HUES64 (cell line): ENCODE data around the gene MICAL2.

Experiments used
- H3K27ac ChIP-seq: 2 replicates; pipeline ENCODE4 v1.7.0; 2013; ENCODE audit warnings: low read depth, low read length, inconsistent platforms
- H3K27me3 ChIP-seq: 2 replicates; pipeline ENCODE4 v1.6.1; 2013; ENCODE audit warnings: mild to moderate bottlenecking, low read length; ENCODE audit not compliant: insufficient read depth
- H3K36me3 ChIP-seq: 2 replicates; pipeline ENCODE4 v1.6.1; 2013; ENCODE audit warnings: mild to moderate bottlenecking, low read length; ENCODE audit not compliant: insufficient read depth
- H3K4me1 ChIP-seq: 2 replicates; pipeline ENCODE4 v1.6.1; 2013; ENCODE audit warnings: mild to moderate bottlenecking, low read length, moderate library complexity; ENCODE audit not compliant: insufficient read depth
- H3K4me3 ChIP-seq: 2 replicates; pipeline ENCODE4 v1.5.1; 2013; ENCODE audit warnings: mild to moderate bottlenecking, low read length, moderate library complexity
- H3K9ac ChIP-seq: 2 replicates; pipeline ENCODE4 v1.6.1; 2013; ENCODE audit warnings: mild to moderate bottlenecking, low read depth, low read length
- H3K9me3 ChIP-seq: 2 replicates; pipeline ENCODE4 v1.6.1; 2013; ENCODE audit warnings: low read depth, low read length; ENCODE audit not compliant: insufficient read depth
- WGBS: fragments of 150-250, 120-280 bp; methylation state at CpG from one replicate; pipeline ENCODE4 v1.1.7; 2013; ENCODE audit warnings: missing lambda C conversion rate; 5-methylcytosine and 5-hydroxymethylcytosine counted together

Gene MICAL2

GRCh38 chr11:12200279-12200990, 90.0 kb downstream of the MICAL2 start:
- Histone ChIP-seq H3K9me3 (0 out of 2 replicates have a peak, but pooled peaks cover 2% of the 10 kb centered on the region), H3K27ac (no peak overlapping the region; the same call in 1 of the 2 replicates), H3K4me3 (no peak overlapping the region), H3K4me1 (no peaks in the 10 kb centered on the region), H3K36me3 (no peaks in the 10 kb centered on the region), H3K9ac (no peak overlapping the region), H3K27me3 (no peaks in the 10 kb centered on the region)
- 93% methylated on average over 14 of the region's 14 CpGs for WGBS

DNA sequence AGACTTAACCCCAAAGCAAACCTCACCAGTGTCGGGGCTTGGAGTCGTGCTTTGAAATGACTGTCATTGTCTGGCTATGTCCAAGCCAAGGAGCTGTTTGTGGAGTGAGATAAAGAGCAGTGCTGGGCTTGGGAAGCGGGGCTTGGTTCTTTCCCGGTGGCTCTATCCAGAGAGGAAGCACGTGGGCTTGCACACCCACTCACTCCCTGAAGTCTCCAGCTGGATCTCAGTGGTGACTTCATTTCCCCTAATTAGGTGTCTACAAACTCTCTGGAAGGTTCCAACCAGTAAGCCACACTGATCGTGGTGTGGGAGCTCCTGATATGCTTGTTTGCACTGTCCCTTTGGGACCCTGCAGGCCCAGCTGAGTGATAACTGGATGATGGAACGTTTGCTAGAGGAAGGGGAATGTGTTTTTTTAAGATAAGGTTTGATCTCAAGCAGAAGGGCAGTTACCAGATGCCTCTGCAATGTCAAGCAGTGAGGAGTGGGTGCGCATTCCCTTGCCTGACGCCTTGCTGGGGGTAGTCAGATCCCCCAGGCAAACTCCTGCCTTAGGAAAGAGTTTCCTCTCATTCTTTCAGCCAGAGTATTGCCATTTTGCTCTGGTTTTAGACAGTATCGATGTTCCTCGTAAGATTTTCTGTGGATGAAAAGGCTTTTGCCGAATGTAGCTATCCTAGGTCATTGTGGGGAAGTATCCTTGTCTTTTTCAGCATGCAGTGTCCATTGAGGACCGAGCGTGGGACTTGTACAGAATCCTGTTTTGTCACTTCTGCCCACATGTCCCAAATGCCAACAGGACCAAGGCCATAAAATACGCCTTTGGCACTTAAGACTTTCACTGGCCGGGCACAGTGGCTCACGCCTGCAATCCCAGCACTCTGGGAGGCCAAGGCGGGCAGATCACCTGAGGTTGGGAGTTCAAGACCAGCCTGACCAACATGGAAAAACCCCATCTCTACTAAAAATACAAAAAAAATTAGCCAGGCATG, 90.9 kb downstream of the MICAL2 start:
- H3K9ac ChIP-seq = no peak overlapping the region
- no peaks in the 10 kb centered on the region for H3K27me3 ChIP-seq
- 80% methylated on average over 18 of the region's 18 CpGs for WGBS
- H3K27ac ChIP-seq = no peak overlapping the region
- no peaks in the 10 kb centered on the region for H3K4me1 ChIP-seq
- no peaks in the 10 kb centered on the region for H3K36me3 ChIP-seq
- 0 out of 2 replicates have a peak, but pooled peaks cover 2% of the 10 kb centered on the region for H3K9me3 ChIP-seq
- no peak overlapping the region for H3K4me3 ChIP-seq

GRCh38 chr11:12202661-12203310, 92.4 kb downstream of the MICAL2 start:
- Histone ChIP-seq H3K27me3 (no peaks in the 10 kb centered on the region), H3K4me1 (no peaks in the 10 kb centered on the region), H3K4me3 (no peak overlapping the region), H3K36me3 (no peaks in the 10 kb centered on the region), H3K9ac (no peak overlapping the region), H3K9me3 (0 out of 2 replicates have a peak, but pooled peaks cover 2% of the 10 kb centered on the region), H3K27ac (no peak overlapping the region)
- 96% methylated on average over 7 of the region's 7 CpGs for WGBS

DNA sequence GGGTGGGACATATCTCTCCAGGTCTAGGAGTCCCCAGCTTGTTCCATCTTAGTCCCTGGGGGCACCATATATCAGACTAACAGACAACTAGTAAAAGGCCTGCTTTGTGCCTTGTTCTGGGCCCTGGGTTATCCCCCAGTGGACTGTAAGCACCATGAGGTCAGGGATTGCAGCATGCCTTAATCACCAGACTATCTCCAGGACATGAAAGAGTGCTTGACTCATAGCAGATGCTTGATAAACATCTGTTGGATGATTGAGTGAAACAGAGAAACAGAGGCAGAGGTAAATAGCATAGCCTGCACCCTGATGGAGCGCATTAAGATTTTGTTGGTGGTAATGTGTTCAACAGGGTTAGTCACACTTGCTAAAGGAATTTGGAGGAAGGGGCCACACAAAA, 94.1 kb downstream of the MICAL2 start:
- no peaks in the 10 kb centered on the region for H3K36me3 ChIP-seq
- WGBS = 100% methylated on average over 1 of the region's 1 CpG
- H3K9ac ChIP-seq = no peak overlapping the region
- H3K4me1 ChIP-seq = no peaks in the 10 kb centered on the region
- no peak overlapping the region for H3K27ac ChIP-seq
- H3K9me3 ChIP-seq = 0 out of 2 replicates have a peak, but pooled peaks cover 2% of the 10 kb centered on the region
- H3K4me3 ChIP-seq = no peak overlapping the region
- no peaks in the 10 kb centered on the region for H3K27me3 ChIP-seq

GRCh38 chr11:12205330-12205729, 94.9 kb downstream of the MICAL2 start:
- no peak overlapping the region for H3K4me3 ChIP-seq
- H3K27ac ChIP-seq = no peak overlapping the region
- 0 out of 2 replicates have a peak, but pooled peaks cover 2% of the 10 kb centered on the region for H3K9me3 ChIP-seq
- H3K9ac ChIP-seq = no peak overlapping the region
- H3K4me1 ChIP-seq = no peaks in the 10 kb centered on the region
- no peaks in the 10 kb centered on the region for H3K36me3 ChIP-seq
- H3K27me3 ChIP-seq = no peaks in the 10 kb centered on the region

DNA sequence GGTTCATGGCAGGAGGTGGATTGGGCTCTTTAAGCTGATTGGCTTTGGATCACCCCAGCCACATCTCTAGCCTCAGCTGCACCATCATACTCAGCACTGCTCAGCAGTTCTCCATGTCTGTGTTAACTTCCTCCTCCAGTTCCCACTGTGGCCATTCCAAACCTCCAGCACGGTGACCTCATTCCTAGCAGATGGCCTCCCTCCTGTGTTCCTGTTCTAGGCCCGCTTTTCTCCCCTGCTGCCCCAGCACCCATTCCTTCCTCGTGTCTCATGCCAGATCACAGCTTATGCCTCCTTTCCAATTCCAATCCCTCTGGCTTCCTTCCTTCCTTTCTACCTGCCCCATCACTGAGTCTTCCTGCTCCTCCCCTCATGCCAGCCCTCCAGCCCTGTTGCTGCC, 96.1 kb downstream of the MICAL2 start:
- H3K27ac ChIP-seq = no peak overlapping the region
- no peak overlapping the region for H3K9ac ChIP-seq
- no peak overlapping the region for H3K4me3 ChIP-seq
- H3K4me1 ChIP-seq = no peaks in the 10 kb centered on the region
- WGBS = 93% methylated on average over 3 of the region's 3 CpGs
- no peaks in the 10 kb centered on the region for H3K36me3 ChIP-seq
- H3K9me3 ChIP-seq = 0 out of 2 replicates have a peak, but pooled peaks cover 2% of the 10 kb centered on the region
- no peaks in the 10 kb centered on the region for H3K27me3 ChIP-seq

- Histone ChIP-seq H3K36me3 (no peaks in the 10 kb centered on the region), H3K27me3 (no peaks in the 10 kb centered on the region), H3K9me3 (0 out of 2 replicates have a peak, but pooled peaks cover 2% of the 10 kb centered on the region), H3K9ac (no peak overlapping the region), H3K4me3 (no peak overlapping the region), H3K4me1 (no peaks in the 10 kb centered on the region), H3K27ac (no peak overlapping the region)
- 94% methylated on average over 7 of the region's 9 CpGs for WGBS
Observed at GRCh38 chr11:12207384-12208150, 97.2 kb downstream of the MICAL2 start.

- no peaks in the 10 kb centered on the region for H3K9me3 ChIP-seq
- H3K27ac ChIP-seq = no peak overlapping the region
- WGBS = 92% methylated on average over 2 of the region's 2 CpGs
- H3K27me3 ChIP-seq = no peaks in the 10 kb centered on the region
- H3K9ac ChIP-seq = no peak overlapping the region
- no peaks in the 10 kb centered on the region for H3K36me3 ChIP-seq
- no peak overlapping the region for H3K4me3 ChIP-seq
- no peaks in the 10 kb centered on the region for H3K4me1 ChIP-seq
Observed at GRCh38 chr11:12209096-12209495, 98.7 kb downstream of the MICAL2 start.

GRCh38 chr11:12210200-12210599, 99.8 kb downstream of the MICAL2 start:
- Histone ChIP-seq H3K36me3 (no peaks in the 10 kb centered on the region), H3K9ac (no peak overlapping the region), H3K4me1 (0 out of 2 replicates have a peak, but pooled peaks cover 3% of the 10 kb centered on the region), H3K4me3 (no peak overlapping the region), H3K27ac (no peak overlapping the region), H3K27me3 (no peaks in the 10 kb centered on the region), H3K9me3 (no peaks in the 10 kb centered on the region)
- WGBS = 94% methylated on average over 4 of the region's 4 CpGs

DNA sequence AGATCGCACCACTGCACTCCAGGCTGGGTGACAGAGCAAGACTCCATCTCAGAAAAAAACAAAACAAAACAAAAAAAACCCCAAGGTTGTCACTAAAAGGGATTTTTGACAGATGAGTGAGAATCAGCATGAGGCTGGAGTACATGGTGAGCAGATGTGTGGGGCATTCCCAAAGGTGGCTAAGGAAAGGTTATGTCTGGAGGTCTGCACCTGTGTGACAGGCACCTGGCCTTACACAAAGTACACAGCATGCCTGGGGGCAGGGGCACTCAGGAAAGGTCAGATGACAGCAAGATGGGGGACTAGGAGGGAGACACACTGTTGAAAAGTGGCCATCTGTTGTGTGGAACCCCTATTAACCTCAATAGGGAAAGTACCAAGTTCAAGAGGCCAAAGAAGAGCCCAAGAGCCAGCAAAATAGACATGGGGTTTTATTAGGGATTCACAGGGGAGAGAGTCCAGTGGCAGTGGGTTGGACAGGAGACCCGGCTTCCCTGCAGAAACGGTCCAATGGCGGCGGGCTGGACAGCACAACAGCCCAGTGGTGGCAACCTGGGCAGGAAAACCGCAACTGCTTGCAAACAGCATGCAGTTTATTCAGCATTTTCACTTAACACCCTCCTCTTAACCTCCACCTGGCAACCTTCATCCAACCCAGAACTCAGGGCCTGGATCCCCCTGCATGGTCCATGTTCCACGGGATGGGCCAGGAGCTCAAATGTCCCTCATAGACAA, 101.1 kb downstream of the MICAL2 start:
- Histone ChIP-seq H3K36me3 (no peaks in the 10 kb centered on the region), H3K27ac (no peak overlapping the region), H3K27me3 (no peaks in the 10 kb centered on the region), H3K4me3 (no peak overlapping the region), H3K9me3 (no peaks in the 10 kb centered on the region), H3K9ac (no peak overlapping the region), H3K4me1 (0 out of 2 replicates have a peak, but pooled peaks cover 6% of the 10 kb centered on the region)
- WGBS = 95% methylated on average over 7 of the region's 7 CpGs
